ENCODE results near the gene SLC22A15.
A peak's percentile ranks its signal among the peaks of the same experiment; 100 is the strongest.

The SLC22A15 gene

DNA sequence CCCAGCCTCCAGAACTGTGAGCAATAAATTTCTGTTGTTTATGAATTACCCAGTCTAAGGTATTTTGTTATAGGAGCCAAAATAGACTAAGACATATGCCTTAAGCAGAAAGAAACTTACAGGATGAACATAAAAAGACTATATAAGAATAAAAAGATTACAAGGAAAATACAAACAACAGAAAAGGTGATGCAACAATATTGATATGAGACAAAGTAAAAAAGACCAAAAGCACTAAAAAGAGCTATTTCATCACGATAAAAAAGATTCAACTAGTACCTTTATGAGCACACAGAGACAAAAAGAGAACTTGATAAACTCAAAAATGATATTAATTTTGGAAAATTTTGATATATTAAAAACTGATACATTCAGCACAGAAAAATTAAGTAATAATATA, 3.2 kb upstream of the SLC22A15 start:
- H3K4me3 ChIP-seq (ENCODE audit: low read depth, low read length), result no peak overlapping the region
- TF ChIP-seq, protein P1, sequence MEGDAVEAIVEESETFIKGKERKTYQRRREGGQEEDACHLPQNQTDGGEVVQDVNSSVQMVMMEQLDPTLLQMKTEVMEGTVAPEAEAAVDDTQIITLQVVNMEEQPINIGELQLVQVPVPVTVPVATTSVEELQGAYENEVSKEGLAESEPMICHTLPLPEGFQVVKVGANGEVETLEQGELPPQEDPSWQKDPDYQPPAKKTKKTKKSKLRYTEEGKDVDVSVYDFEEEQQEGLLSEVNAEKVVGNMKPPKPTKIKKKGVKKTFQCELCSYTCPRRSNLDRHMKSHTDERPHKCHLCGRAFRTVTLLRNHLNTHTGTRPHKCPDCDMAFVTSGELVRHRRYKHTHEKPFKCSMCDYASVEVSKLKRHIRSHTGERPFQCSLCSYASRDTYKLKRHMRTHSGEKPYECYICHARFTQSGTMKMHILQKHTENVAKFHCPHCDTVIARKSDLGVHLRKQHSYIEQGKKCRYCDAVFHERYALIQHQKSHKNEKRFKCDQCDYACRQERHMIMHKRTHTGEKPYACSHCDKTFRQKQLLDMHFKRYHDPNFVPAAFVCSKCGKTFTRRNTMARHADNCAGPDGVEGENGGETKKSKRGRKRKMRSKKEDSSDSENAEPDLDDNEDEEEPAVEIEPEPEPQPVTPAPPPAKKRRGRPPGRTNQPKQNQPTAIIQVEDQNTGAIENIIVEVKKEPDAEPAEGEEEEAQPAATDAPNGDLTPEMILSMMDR (IDR thresholded peaks at IDR 0.05; ENCODE audit: low read depth, low read length), result no peak

DNA sequence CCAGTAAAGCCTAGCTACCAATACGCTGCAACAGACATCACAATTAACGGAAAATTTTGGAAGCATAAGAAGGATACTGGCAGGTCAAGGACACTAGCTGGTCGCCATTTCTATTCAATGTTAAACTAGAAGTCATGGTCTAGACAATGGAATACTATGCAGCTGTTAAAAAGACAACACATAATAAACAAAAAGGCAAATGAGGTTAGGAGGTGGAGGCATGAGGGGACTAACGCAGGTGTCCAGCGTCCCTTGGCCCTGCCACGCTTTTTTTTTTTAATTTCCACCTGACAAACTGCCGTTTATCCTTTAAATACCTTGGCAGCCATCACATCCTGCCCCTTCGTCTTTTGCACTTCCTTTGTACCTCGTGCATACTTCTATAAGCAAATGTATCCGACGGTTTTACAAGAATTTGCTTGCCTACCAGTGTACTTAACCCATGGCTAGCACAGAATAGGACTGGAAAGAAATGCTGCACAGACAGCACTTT, 698 bp upstream of the SLC22A15 start:
- TF ChIP-seq, protein P1 (IDR thresholded peaks at IDR 0.05; ENCODE audit: low read depth, low read length), result no peak
- H3K4me3 ChIP-seq (ENCODE audit: low read depth, low read length), result peak overlapping the region; percentile 56

DNA sequence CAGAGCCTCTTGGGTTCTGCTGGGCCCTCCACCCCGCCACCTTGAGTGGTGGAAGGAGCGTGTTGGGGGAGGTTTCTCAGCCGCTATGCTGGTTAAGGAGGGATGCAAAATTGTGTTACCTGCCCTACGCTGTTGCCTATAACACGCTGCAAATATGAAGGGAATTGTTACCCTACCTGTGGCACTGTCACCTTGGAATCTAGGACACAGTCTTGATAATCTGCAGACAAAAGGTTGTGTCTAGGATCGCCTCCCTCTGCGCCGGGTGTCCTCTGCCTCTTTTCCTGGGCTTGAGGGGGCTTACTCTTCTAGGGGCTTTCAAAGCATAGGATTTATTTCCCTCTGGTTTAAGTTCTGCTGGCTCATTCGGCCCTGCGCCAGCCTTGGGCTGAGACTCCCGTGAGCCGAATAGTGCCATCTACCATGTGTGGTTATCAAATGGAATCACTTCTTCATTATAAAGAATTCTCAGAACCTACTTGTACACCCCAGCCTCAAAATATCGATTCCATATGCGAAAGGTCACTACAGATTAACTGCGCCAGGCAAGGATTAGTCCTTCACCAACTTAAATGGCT, 697 bp downstream of the SLC22A15 start:
- H3K4me3 ChIP-seq (ENCODE audit: low read depth, low read length), result peak overlapping the region; percentile 56
- TF ChIP-seq, protein P1 (IDR thresholded peaks at IDR 0.05; ENCODE audit: low read depth, low read length), result no peak

DNA sequence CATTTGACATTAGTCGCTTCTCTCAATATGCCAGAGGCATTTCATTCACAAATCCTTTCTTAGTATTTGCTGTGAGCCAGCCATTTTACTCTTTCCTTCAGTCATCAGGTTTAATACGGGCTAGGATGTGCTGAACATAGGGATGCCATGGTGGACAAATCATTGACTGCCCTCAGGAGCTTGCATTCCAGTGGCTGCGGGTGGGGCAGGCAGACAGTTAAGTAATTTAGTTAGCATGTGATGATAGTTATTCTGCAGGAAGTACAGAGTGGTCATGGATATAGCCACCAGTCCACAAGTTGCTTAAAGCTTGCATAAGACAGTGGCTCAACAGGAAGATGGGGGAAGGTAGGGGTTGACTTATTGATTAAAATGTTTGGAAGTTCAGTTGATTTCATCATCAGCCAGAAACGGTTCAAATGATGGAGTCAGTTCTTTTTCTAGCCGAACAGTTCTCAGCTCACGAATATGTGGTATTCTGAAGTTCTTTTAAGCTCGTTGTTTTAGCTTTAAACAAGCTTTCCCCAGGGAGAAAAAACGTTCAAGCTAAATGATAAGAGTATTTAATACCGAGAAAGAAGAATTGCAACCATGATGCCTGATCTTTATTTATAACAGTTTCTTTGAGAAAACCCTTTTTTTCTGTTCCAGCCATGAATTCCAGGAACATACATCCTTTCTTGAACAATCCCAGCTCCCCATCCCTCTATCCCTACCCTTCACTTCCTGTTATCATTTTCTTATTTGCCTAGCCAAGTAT, 1.4 kb downstream of the SLC22A15 start:
- no peak overlapping the region for H3K4me3 ChIP-seq (ENCODE audit: low read depth, low read length)
- TF ChIP-seq, protein P1 (IDR thresholded peaks at IDR 0.05; ENCODE audit: low read depth, low read length), result no peak

DNA sequence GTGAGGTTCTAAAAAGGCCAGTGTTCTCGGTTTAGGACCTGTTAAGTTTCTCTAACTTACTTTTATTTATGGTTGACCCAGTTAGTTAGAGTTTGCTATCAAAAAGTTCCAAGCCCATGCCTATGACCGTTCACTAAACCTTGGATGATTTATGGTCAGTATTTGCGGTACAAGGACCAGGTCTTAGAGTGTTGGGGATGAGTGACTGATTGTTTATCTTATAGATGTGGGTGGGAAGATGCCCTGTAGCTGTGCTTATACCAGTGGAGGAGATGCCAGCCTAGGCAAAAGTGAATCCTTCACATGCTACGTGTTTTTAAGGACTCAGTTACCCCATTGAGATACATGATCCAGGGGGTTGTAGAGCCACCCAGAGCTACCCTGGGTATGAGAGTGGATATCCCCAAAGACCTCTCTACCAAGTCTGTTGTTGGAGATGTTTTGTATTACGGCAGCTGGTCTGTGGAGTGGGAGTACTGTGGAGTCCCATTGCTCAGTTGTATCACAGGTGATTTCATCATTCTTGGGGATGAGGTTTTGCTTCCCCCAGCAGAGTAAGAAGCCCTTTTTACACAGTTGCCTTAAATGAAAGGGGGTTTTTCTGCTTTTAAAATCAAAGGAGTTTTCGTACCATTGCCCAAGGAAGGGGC, 2.1 kb downstream of the SLC22A15 start:
- TF ChIP-seq, protein P1 (IDR thresholded peaks at IDR 0.05; ENCODE audit: low read depth, low read length), result no peak
- H3K4me3 ChIP-seq (ENCODE audit: low read depth, low read length), result no peak overlapping the region

DNA sequence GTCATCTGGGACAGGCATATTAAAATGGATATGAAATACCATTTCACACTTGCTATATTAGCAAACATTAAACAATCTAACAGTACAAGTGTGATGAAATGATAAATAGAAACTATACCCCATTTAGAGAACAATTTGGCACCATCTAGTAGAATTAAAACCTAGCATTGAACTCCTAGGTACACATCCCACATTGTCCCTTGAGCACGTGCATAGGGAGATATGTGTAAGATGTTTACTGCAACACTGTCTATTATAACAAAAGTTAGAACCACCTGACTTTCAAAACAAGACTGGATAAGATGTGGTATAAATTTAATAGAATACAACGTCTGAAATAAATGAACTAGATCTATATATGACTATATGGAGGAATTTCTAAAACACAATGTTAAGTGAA, 3.8 kb downstream of the SLC22A15 start:
- TF ChIP-seq, protein P1 (IDR thresholded peaks at IDR 0.05; ENCODE audit: low read depth, low read length), result no peak
- H3K4me3 ChIP-seq (ENCODE audit: low read depth, low read length), result no peak overlapping the region

Measured in WI38 (cell line).